Thoracic aorta (tissue), 2 donors: Measurements from ENCODE around the gene UPK2. TPM values are rescaled to one million over a fixed set of nuclear protein-coding genes. Genes with fewer than 3 reads are reported as not detected.
"Not testable (repeated sequence)": the region's sequence is repeated elsewhere in the genome, so short reads cannot be mapped to it uniquely, and the experiment has no call there.

Source experiments
- ATAC-seq: fragments of 150-250 bp; one replicate; pipeline ENCODE4 v1.8.0; 2017; ENCODE audit warnings: low read depth; ENCODE audit not compliant: insufficient number of reproducible peaks, low FRiP score
- DNase-seq: peaks from one replicate; pipeline ENCODE4 v3.0.0-alpha.2; 2020; ENCODE audit warnings: low spot score
- H3K27ac ChIP-seq, 2 donors: fragments of 200-600 bp; sonication (generic); 1 replicate in 1 of 2; 2 replicates in 1 of 2; pipeline ENCODE4 v1.5.1; 2016; ENCODE audit warnings: mild to moderate bottlenecking in 2 of 2, moderate library complexity in 2 of 2
- H3K27me3 ChIP-seq: fragments of 200-600 bp; sonication (generic); replicated peaks from 2 replicates; pipeline ENCODE4 v1.6.0; 2016; ENCODE audit warnings: mild to moderate bottlenecking; ENCODE audit not compliant: insufficient read depth
- H3K36me3 ChIP-seq: fragments of 200-600 bp; sonication (generic); one replicate; pipeline ENCODE4 v1.5.1; 2016
- H3K4me1 ChIP-seq, 2 donors: fragments of 200-600 bp; sonication (generic); 1 replicate in 1 of 2; 2 replicates in 1 of 2; pipeline versions ENCODE4 v1.5.1 to v1.6.0; 2016; ENCODE audit warnings: low read depth in 2 of 2, mild to moderate bottlenecking in 1 of 2; ENCODE audit not compliant: control insufficient read depth in 1 of 2
- H3K4me3 ChIP-seq: fragments of 200-600 bp; sonication (generic); 2 replicates; pipeline ENCODE4 v1.5.1; 2016; ENCODE audit warnings: mild to moderate bottlenecking
- H3K9me3 ChIP-seq: fragments of 200-600 bp; sonication (generic); 2 replicates; pipeline ENCODE4 v1.5.1; 2016
- CTCF ChIP-seq: fragments of 200-600 bp; sonication (generic); IDR thresholded peaks from one replicate; pipeline ENCODE4 v1.5.1; 2019; ENCODE audit warnings: antibody characterized with exemption
- total RNA-seq, 2 donors: library from RNA; depleted of rRNA; stranded (reverse); fragments of >200 nt; gene quantifications; one replicate each; pipeline versions ENCODE4 v1.1.0 to v1.2.3, GENCODE V29; 2016

Gene UPK2
- total RNA-seq, 2 donors from 2014 or later: not detected

GRCh38 chr11:118948000-118948399 is 8.1 kb upstream of the UPK2 start:
- Histone ChIP-seq H3K27ac (no peak overlapping the region), H3K27me3 (no peaks in the 10 kb centered on the region), H3K4me1 (no peaks in the 10 kb centered on the region), H3K4me3 (no peak overlapping the region), H3K36me3 (no peaks in the 10 kb centered on the region), H3K9me3 (no peaks in the 10 kb centered on the region)
- DNase-seq (no peak), ATAC-seq (no peak)
- no peak for TF ChIP-seq CTCF

- no peaks in the 10 kb centered on the region for H3K9me3 ChIP-seq
- ATAC-seq (no peak), DNase-seq (no peak)
- no peak overlapping the region for H3K27ac ChIP-seq
- H3K4me3 ChIP-seq: no peak overlapping the region
- no peak for TF ChIP-seq CTCF
- no peaks in the 10 kb centered on the region for H3K27me3 ChIP-seq
- H3K36me3 ChIP-seq: no peaks in the 10 kb centered on the region
- H3K4me1 ChIP-seq: no peaks in the 10 kb centered on the region
Measured at GRCh38 chr11:118953265-118953664, 2.8 kb upstream of the UPK2 start.

GRCh38 chr11:118953976-118954375 is 2.1 kb upstream of the UPK2 start:
- H3K27ac ChIP-seq, H3K9me3 ChIP-seq, H3K36me3 ChIP-seq, H3K4me3 ChIP-seq, H3K4me1 ChIP-seq, DNase-seq, ATAC-seq, H3K27me3 ChIP-seq: not testable (repeated sequence)

GRCh38 chr11:118956847-118957469 is 860 bp downstream of the UPK2 start:
- Histone ChIP-seq H3K4me1 (no peaks in the 10 kb centered on the region), H3K36me3 (no peaks in the 10 kb centered on the region), H3K27me3 (no peaks in the 10 kb centered on the region), H3K9me3 (no peaks in the 10 kb centered on the region), H3K27ac (no peak overlapping the region), H3K4me3 (no peak overlapping the region)
- no peak for TF ChIP-seq CTCF
- DNase-seq (no peak), ATAC-seq (no peak)

GRCh38 chr11:118957549-118957948 is 1.5 kb downstream of the UPK2 start:
- Histone ChIP-seq H3K27ac (no peak overlapping the region), H3K36me3 (no peaks in the 10 kb centered on the region), H3K9me3 (no peaks in the 10 kb centered on the region), H3K4me1 (no peaks in the 10 kb centered on the region), H3K27me3 (no peaks in the 10 kb centered on the region), H3K4me3 (no peak overlapping the region)
- DNase-seq (no peak), ATAC-seq (no peak)
- no peak for TF ChIP-seq CTCF

DNA sequence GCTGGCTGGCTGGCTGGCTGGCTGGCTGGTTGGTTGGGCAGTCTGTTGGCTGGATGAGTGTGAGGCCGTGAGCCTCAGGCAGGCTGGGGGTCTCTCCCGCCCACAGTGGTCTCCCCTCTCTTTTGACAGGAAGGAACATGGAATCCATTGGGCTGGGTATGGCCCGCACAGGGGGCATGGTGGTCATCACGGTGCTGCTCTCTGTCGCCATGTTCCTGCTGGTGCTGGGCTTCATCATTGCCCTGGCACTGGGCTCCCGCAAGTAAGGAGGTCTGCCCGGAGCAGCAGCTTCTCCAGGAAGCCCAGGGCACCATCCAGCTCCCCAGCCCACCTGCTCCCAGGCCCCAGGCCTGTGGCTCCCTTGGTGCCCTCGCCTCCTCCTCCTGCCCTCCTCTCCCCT is 1.9 kb downstream of the UPK2 start:
- Histone ChIP-seq H3K27ac (no peak overlapping the region), H3K36me3 (no peaks in the 10 kb centered on the region), H3K4me1 (no peaks in the 10 kb centered on the region), H3K9me3 (no peaks in the 10 kb centered on the region), H3K27me3 (no peaks in the 10 kb centered on the region), H3K4me3 (no peak overlapping the region)
- ATAC-seq (no peak), DNase-seq (no peak)
- TF ChIP-seq CTCF: no peak
